Measurements from ENCODE around the gene DDX51. TPM values are rescaled to one million over a fixed set of nuclear protein-coding genes. Genes with fewer than 3 reads are reported as not detected.

The DDX51 gene
- total RNA-seq, 1 donor from 2014 or later, result 10.2 TPM

- Histone ChIP-seq H3K4me2 (ENCODE audit: low read length) (no peak overlapping the region), H3K27me3 (ENCODE audit: insufficient read depth, low read length) (no peaks in the 10 kb centered on the region), H3K79me2 (ENCODE audit: insufficient read depth, low read length) (peaks cover 61% of the 10 kb centered on the region), H3K36me3 (ENCODE audit: insufficient read depth, low read length) (no peaks in the 10 kb centered on the region), H3K9ac (ENCODE audit: low read length) (no peak overlapping the region), H3K4me1 (ENCODE audit: insufficient read depth, low read length) (peaks cover 16% of the 10 kb centered on the region), H4K20me1 (ENCODE audit: insufficient read depth, low read length) (peaks cover 47% of the 10 kb centered on the region), H3K9me3 (ENCODE audit: insufficient read depth, low read depth, low read length) (no peaks in the 10 kb centered on the region), H2AFZ (ENCODE audit: low read depth, low read length) (no peak overlapping the region), H3K27ac (ENCODE audit: low read depth, low read length) (no peak overlapping the region), H3K4me3 (ENCODE audit: insufficient read depth, low read depth, low read length) (no peak overlapping the region)
- H3K9me3 Mint-ChIP-seq (ENCODE audit: unreplicated experiment), result no peaks in the 10 kb centered on the region
- H3K36me3 Mint-ChIP-seq (ENCODE audit: low read depth, unreplicated experiment), result peaks cover 3% of the 10 kb centered on the region
- DNase-seq (ENCODE audit: low read depth) (no peak), FAIRE-seq (no peak)
- peak overlapping the region; percentile 46 for H3K4me3 Mint-ChIP-seq (ENCODE audit: unreplicated experiment)
- no peak for TF ChIP-seq CTCF (IDR thresholded peaks at IDR 0.05; ENCODE audit: insufficient read depth, low read depth, low read length)
- peak overlapping the region; percentile 77 for H3K27ac Mint-ChIP-seq (ENCODE audit: unreplicated experiment)
- H3K27me3 Mint-ChIP-seq (ENCODE audit: low read depth, unreplicated experiment), result no peaks in the 10 kb centered on the region
- H3K4me1 Mint-ChIP-seq (ENCODE audit: low read depth, unreplicated experiment), result peaks cover 5% of the 10 kb centered on the region
These were observed 2.0 kb upstream of the DDX51 start for GRCh38 chr12:132146098-132146497.

GRCh38 chr12:132145334-132145733, 1.2 kb upstream of the DDX51 start:
- H3K79me2 ChIP-seq (ENCODE audit: insufficient read depth, low read length), result peaks cover 61% of the 10 kb centered on the region
- peaks cover 5% of the 10 kb centered on the region for H3K4me1 Mint-ChIP-seq (ENCODE audit: low read depth, unreplicated experiment)

GRCh38 chr12:132144810-132145168, 670 bp upstream of the DDX51 start:
- Mint-ChIP-seq H3K27ac (ENCODE audit: unreplicated experiment) (peak overlapping the region; percentile 53), H3K4me1 (ENCODE audit: low read depth, unreplicated experiment) (peaks cover 5% of the 10 kb centered on the region), H3K36me3 (ENCODE audit: low read depth, unreplicated experiment) (peaks cover 3% of the 10 kb centered on the region), H3K4me3 (ENCODE audit: unreplicated experiment) (peak overlapping the region; percentile 92), H3K9me3 (ENCODE audit: unreplicated experiment) (no peaks in the 10 kb centered on the region), H3K27me3 (ENCODE audit: low read depth, unreplicated experiment) (no peaks in the 10 kb centered on the region)
- H3K4me1 ChIP-seq (ENCODE audit: insufficient read depth, low read length), result peaks cover 16% of the 10 kb centered on the region
- peak overlapping the region; percentile 98 for H3K4me2 ChIP-seq (ENCODE audit: low read length)
- DNase-seq (ENCODE audit: low read depth) (no peak), FAIRE-seq (no peak)
- peak overlapping the region; percentile 78 for H3K4me3 ChIP-seq (ENCODE audit: insufficient read depth, low read depth, low read length)
- peaks cover 61% of the 10 kb centered on the region for H3K79me2 ChIP-seq (ENCODE audit: insufficient read depth, low read length)
- TF ChIP-seq EZH2 (IDR thresholded peaks at IDR 0.05; ENCODE audit: insufficient read depth, low read length), result no peak
- TF ChIP-seq CTCF (IDR thresholded peaks at IDR 0.05; ENCODE audit: insufficient read depth, low read depth, low read length), result no peak
- H3K36me3 ChIP-seq (ENCODE audit: insufficient read depth, low read length), result peaks cover under 1% of the 10 kb centered on the region
- H3K9me3 ChIP-seq (ENCODE audit: insufficient read depth, low read depth, low read length), result no peaks in the 10 kb centered on the region
- peaks cover 47% of the 10 kb centered on the region for H4K20me1 ChIP-seq (ENCODE audit: insufficient read depth, low read length)
- no peaks in the 10 kb centered on the region for H3K27me3 ChIP-seq (ENCODE audit: insufficient read depth, low read length)
- peak overlapping the region; percentile 71 for H3K27ac ChIP-seq (ENCODE audit: low read depth, low read length)
- H2AFZ ChIP-seq (ENCODE audit: low read depth, low read length), result peak overlapping the region; percentile 87
- peak overlapping the region; percentile 92 for H3K9ac ChIP-seq (ENCODE audit: low read length)

More at GRCh38 chr12:132145334-132145733, 1.2 kb upstream of the DDX51 start:
- H3K27ac ChIP-seq (ENCODE audit: low read depth, low read length), result no peak overlapping the region
- H3K4me3 ChIP-seq (ENCODE audit: insufficient read depth, low read depth, low read length), result peak overlapping the region; percentile 78
- no peak for FAIRE-seq
- H3K9me3 ChIP-seq (ENCODE audit: insufficient read depth, low read depth, low read length), result no peaks in the 10 kb centered on the region
- peak overlapping the region; percentile 92 for H3K4me3 Mint-ChIP-seq (ENCODE audit: unreplicated experiment)
- H3K9ac ChIP-seq (ENCODE audit: low read length), result peak overlapping the region; percentile 92
- H3K27me3 ChIP-seq (ENCODE audit: insufficient read depth, low read length), result no peaks in the 10 kb centered on the region
- no peak overlapping the region for H2AFZ ChIP-seq (ENCODE audit: low read depth, low read length)
- no peaks in the 10 kb centered on the region for H3K9me3 Mint-ChIP-seq (ENCODE audit: unreplicated experiment)
- peaks cover 3% of the 10 kb centered on the region for H3K36me3 Mint-ChIP-seq (ENCODE audit: low read depth, unreplicated experiment)
- no peaks in the 10 kb centered on the region for H3K36me3 ChIP-seq (ENCODE audit: insufficient read depth, low read length)
- peaks cover 16% of the 10 kb centered on the region for H3K4me1 ChIP-seq (ENCODE audit: insufficient read depth, low read length)
- no peaks in the 10 kb centered on the region for H3K27me3 Mint-ChIP-seq (ENCODE audit: low read depth, unreplicated experiment)
- peak overlapping the region; percentile 53 for H3K27ac Mint-ChIP-seq (ENCODE audit: unreplicated experiment)
- H4K20me1 ChIP-seq (ENCODE audit: insufficient read depth, low read length), result peaks cover 47% of the 10 kb centered on the region
- H3K4me2 ChIP-seq (ENCODE audit: low read length), result peak overlapping the region; percentile 98
- TF ChIP-seq CTCF (IDR thresholded peaks at IDR 0.05; ENCODE audit: insufficient read depth, low read depth, low read length) (no peak), EZH2 (IDR thresholded peaks at IDR 0.05; ENCODE audit: insufficient read depth, low read length) (no peak)
- DNase-seq (ENCODE audit: low read depth), result no peak

Measured in astrocyte (in vitro differentiated cells and primary cell).